ENCODE data around the gene LSMEM2. TPM values are rescaled to one million over a fixed set of nuclear protein-coding genes. Genes with fewer than 3 reads are reported as not detected.
A peak's percentile ranks its signal among the peaks of the same experiment; 100 is the strongest.

LSMEM2 gene
- total RNA-seq, 2 donors from 2014 or later = 0.26 TPM; not detected in 1

DNA sequence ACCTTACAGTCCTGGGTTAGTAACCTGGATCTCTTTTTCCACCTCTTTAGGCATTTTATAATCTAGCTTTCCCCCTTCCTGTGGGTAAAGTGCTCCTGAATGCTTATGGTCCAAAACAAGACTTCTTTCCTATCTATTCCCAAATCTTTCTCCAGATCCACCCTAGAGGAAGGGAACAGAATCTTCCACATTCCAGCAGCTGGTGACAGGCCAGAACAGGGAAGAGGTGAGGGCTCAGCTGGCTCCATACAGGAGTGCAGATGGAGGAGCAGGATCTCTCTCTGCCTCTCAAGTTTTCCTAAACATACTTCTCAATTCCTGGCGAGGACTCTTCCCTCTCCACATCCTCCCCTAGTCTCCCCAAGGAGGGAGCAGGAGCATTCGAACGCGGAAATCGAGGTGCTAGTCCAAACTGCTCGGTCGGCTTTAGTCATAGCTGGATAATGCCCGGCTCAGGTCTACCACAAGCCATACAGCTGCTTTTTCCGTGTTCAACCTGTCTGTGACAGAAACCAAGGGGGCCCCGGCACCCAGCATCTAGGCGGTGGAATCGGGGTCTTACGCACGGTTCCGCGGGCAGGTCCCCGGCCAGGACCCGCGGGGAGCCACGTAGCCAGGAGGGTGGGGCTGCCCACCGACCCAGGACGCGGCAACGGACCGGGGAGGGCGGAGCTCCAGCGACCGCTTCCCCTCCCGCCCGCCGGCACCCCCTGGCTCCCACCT, 57.7 kb downstream of the LSMEM2 start:
- H3K9me3 Mint-ChIP-seq = no peaks in the 10 kb centered on the region
- H3K27ac Mint-ChIP-seq = peak overlapping the region; percentile 92
- no peaks in the 10 kb centered on the region for H3K27me3 Mint-ChIP-seq (ENCODE audit: low read depth)
- DNase-seq = peak; percentile 70 to 77
- peak; percentile 38 to 47 for ATAC-seq (replicated peaks in 1 of 2)
- H3K4me3 Mint-ChIP-seq = peak overlapping the region; percentile 86 to 92
- peaks cover 19 to 23% of the 10 kb centered on the region in 2 donors for H3K36me3 Mint-ChIP-seq (ENCODE audit: insufficient read depth in 2 of 2)
- H3K4me1 Mint-ChIP-seq (ENCODE audit: low read depth) = peaks cover 66% of the 10 kb centered on the region

DNA sequence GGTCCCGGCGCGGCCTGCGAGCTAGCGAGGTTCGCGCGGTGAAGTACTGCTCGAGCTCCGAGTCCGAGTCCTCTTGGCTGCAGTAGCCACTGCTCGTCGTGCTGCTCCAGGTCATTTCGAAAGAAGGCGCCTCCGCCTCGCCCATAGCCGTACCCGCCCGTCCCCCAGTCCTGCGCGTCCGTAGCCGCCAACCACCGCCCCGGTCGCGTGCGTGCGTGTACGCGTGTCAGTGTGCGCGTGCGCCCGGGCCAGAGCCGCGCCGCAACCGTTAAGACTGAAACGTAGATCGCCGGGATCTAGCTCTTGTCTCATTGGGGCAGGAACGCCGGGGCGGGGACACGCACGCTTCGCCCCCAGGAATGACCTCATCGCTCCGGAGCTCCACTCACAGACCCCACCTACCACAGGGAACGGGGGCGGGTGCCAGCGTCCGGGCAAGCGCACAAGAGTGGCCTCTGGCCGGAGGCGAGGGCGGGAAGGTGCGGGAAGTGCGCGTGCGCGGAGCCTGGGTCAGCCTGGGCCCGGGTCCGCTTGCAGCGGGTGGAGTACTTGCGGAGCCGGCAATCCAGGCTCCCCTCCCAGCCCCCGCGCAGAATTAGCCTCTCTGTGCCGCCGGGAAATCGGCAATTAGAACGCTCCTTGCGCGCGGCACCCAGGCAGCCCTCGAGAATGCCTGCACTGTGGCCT, 58.4 kb downstream of the LSMEM2 start:
- Mint-ChIP-seq H3K36me3 (ENCODE audit: insufficient read depth in 2 of 2) (peaks cover 18 to 23% of the 10 kb centered on the region in 2 donors), H3K9me3 (no peaks in the 10 kb centered on the region), H3K4me3 (peak overlapping the region; percentile 86 to 92), H3K27ac (peak overlapping the region; percentile 93), H3K27me3 (ENCODE audit: low read depth) (no peaks in the 10 kb centered on the region), H3K4me1 (ENCODE audit: low read depth) (peaks cover 66% of the 10 kb centered on the region)
- peak; percentile 75 to 84 for ATAC-seq (replicated peaks in 1 of 2)
- peak; percentile 99 for DNase-seq

Other genes starting within 250 kb of the LSMEM2 start
- gene RBM5, start 190.2 kb upstream of the LSMEM2 start, total RNA-seq = 100 to 1,000 TPM; 172 to 179 TPM
- gene SEMA3F, start 123.8 kb upstream of the LSMEM2 start, total RNA-seq = under 1 TPM in 1 of 2 donors, not detected in 1; 0.25 TPM
- gene GNAT1, start 87.5 kb upstream of the LSMEM2 start, total RNA-seq = not detected
- not detected for gene SLC38A3, start 73.8 kb upstream of the LSMEM2 start, total RNA-seq
- gene GNAI2, start 42.9 kb upstream of the LSMEM2 start, total RNA-seq = 100 to 1,000 TPM; 263 to 272 TPM
- gene SEMA3B, start 9.9 kb upstream of the LSMEM2 start, total RNA-seq = 1 to 10 TPM; 1.9 to 3.3 TPM
- 10 to 100 TPM; 56.3 to 62.1 TPM for gene IFRD2, start 13.3 kb downstream of the LSMEM2 start, total RNA-seq
- gene HYAL3, start 20.3 kb downstream of the LSMEM2 start, total RNA-seq = 1 to 10 TPM; 6.7 to 7.1 TPM
- 10 to 100 TPM; 19.5 to 20.0 TPM for gene NAA80, start 20.3 kb downstream of the LSMEM2 start, total RNA-seq
- under 1 TPM in 1 of 2 donors, not detected in 1; 0.19 TPM for gene HYAL1, start 24.5 kb downstream of the LSMEM2 start, total RNA-seq
- 1 to 10 TPM; 4.6 to 4.8 TPM for gene HYAL2, start 43.7 kb downstream of the LSMEM2 start, total RNA-seq
- gene TUSC2, start 49.1 kb downstream of the LSMEM2 start, total RNA-seq = 10 to 100 TPM; 16.2 to 16.8 TPM
- gene RASSF1, start 61.7 kb downstream of the LSMEM2 start, total RNA-seq = 10 to 100 TPM; 51.4 to 61.6 TPM
- 1 to 10 TPM; 1.2 TPM for gene ZMYND10, start 66.6 kb downstream of the LSMEM2 start, total RNA-seq
- 10 to 100 TPM; 46.0 to 46.4 TPM for gene NPRL2, start 71.7 kb downstream of the LSMEM2 start, total RNA-seq
- gene CYB561D2, start 71.8 kb downstream of the LSMEM2 start, total RNA-seq = 10 to 100 TPM; 16.1 to 17.0 TPM
- 10 to 100 TPM; 21.5 to 22.6 TPM for gene TMEM115, start 80.4 kb downstream of the LSMEM2 start, total RNA-seq
- gene CACNA2D2, start 224.5 kb downstream of the LSMEM2 start, total RNA-seq = 1 to 10 TPM; 3.3 to 5.4 TPM